K562 (cell line): ENCODE results near the gene BCL10. TPM values are rescaled to one million over a fixed set of nuclear protein-coding genes. Genes with fewer than 3 reads are reported as not detected.

Source experiments
- ARID1B ChIP-seq: fragments of 450-650 bp; IDR thresholded peaks from 2 replicates; pipeline ENCODE4 v1.6.1; 2016; ENCODE audit warnings: antibody characterized with exemption, mild to moderate bottlenecking, inconsistent platforms
- BRD4 ChIP-seq: fragments of 200-600 bp; sonication (generic); IDR thresholded peaks from 2 replicates; pipeline ENCODE4 v1.6.1; 2017; ENCODE audit warnings: inconsistent platforms
- BRF1 ChIP-seq: IDR thresholded peaks from 3 replicates; pipeline ENCODE4 v1.6.1; 2011; ENCODE audit warnings: borderline replicate concordance, mild to moderate bottlenecking; ENCODE audit not compliant: insufficient read length; ENCODE audit errors: extremely low read depth
- CHAMP1 ChIP-seq: fragments of 450-650 bp; IDR thresholded peaks from 2 replicates; pipeline ENCODE4 v1.6.1; 2016; ENCODE audit warnings: mild to moderate bottlenecking
- DPF2 ChIP-seq: fragments of 450-650 bp; IDR thresholded peaks from 2 replicates; pipeline ENCODE4 v1.6.1; 2016
- E2F6 ChIP-seq, 2 experiments: IDR thresholded peaks; 2 replicates each; pipeline ENCODE4 v1.6.1; 2011; ENCODE audit warnings: borderline replicate concordance in 1 of 2, control low read depth in 1 of 2, low read depth in 1 of 2, low read length in 1 of 2, mild to moderate bottlenecking in 1 of 2, mixed read lengths in 1 of 2, moderate library complexity in 1 of 2; ENCODE audit not compliant: insufficient read depth in 1 of 2, insufficient read length in 1 of 2, poor library complexity in 1 of 2, severe bottlenecking in 1 of 2; ENCODE audit errors: extremely low read depth in 1 of 2
- EP300 ChIP-seq: IDR thresholded peaks from 2 replicates; pipeline ENCODE4 v1.6.1; 2012; ENCODE audit warnings: low read length, improper control_type of control experiment
- NR2C2 ChIP-seq, 2 experiments: fragments of 200-800 bp in 1 of 2; sonication (Bioruptor generic) in 1 of 2; sonication (generic) in 1 of 2; formaldehyde crosslinking in 1 of 2; IDR thresholded peaks; 2 replicates each; pipeline versions ENCODE4 v1.6.1 to v1.8.0; 2016 to 2022; ENCODE audit warnings: mild to moderate bottlenecking in 1 of 2, missing compliant biosample characterization in 1 of 2, missing genetic modification characterization in 1 of 2, missing genetic modification reagents in 1 of 2
- NR4A1 ChIP-seq, 2 experiments: fragments of 250-450 bp in 1 of 2; fragments of 450-650 bp in 1 of 2; sonication (Bioruptor Pico) in 1 of 2; IDR thresholded peaks; 2 replicates each; pipeline versions ENCODE4 v1.4.0 to v1.6.1; 2016 to 2020; ENCODE audit warnings: mild to moderate bottlenecking in 2 of 2, missing compliant biosample characterization in 1 of 2, missing genetic modification characterization in 1 of 2, moderate library complexity in 1 of 2
- PRDM10 ChIP-seq: fragments of 450-650 bp; IDR thresholded peaks from 2 replicates; pipeline ENCODE4 v1.6.1; 2018; ENCODE audit not compliant: partially characterized antibody
- TEAD1 ChIP-seq, 2 experiments: fragments of 450-650 bp in 1 of 2; sonication (generic) in 1 of 2; formaldehyde crosslinking; IDR thresholded peaks; 2 replicates each; pipeline versions ENCODE4 v1.4.0 to v1.8.0; 2020 to 2022; ENCODE audit warnings: mild to moderate bottlenecking in 2 of 2, missing genetic modification reagents in 1 of 2
- THRA ChIP-seq: fragments of 450-650 bp; IDR thresholded peaks from 2 replicates; pipeline ENCODE4 v1.6.1; 2017; ENCODE audit warnings: mild to moderate bottlenecking, moderate library complexity
- ZKSCAN1 ChIP-seq: fragments of 150-350 bp; IDR thresholded peaks from 2 replicates; pipeline ENCODE4 v1.6.1; 2016; ENCODE audit warnings: low read depth, low read length
- ZNF133 ChIP-seq: fragments of 250-450 bp; sonication (Bioruptor Pico); IDR thresholded peaks from 2 replicates; pipeline ENCODE4 v1.4.0; 2020; ENCODE audit warnings: mild to moderate bottlenecking
- polyA plus RNA-seq, 8 experiments: library from polyadenylated mRNA; depleted of rRNA in 4 of 8; stranded (reverse) in 5 of 8; unstranded in 3 of 8; fragments of >200 nt; fragmentation: Nextera tagmentation in 2 of 8; fragmentation: Illumina TruSeq in 1 of 8; extraction: Ambion mirVana in 2 of 8; extraction: Trizol in 1 of 8; gene quantifications; 2 replicates each; pipeline versions ENCODE4 v1.2.1 to v1.2.3, GENCODE V29; 2011 to 2014; ENCODE audit warnings: inconsistent platforms in 1 of 8, missing spikeins in 1 of 8
- total RNA-seq, 7 experiments: library from RNA; depleted of rRNA in 6 of 7; stranded (reverse); fragments of >200 nt in 6 of 7; fragmentation: Illumina TruSeq in 2 of 7; extraction: Trizol in 2 of 7; gene quantifications; 2 replicates each; pipeline versions ENCODE4 v1.2.1 to v1.2.3, GENCODE V29; 2011 to 2021; ENCODE audit warnings: low replicate concordance in 1 of 7
- TF ChIP-seq, protein P1 (sequence below): sonication (generic); formaldehyde crosslinking; IDR thresholded peaks from 2 replicates; pipeline ENCODE4 v1.9.0; 2022; ENCODE audit warnings: mild to moderate bottlenecking, missing genetic modification reagents
- TF ChIP-seq, protein P2 (sequence below): fragments of 450-650 bp; formaldehyde crosslinking; IDR thresholded peaks from 2 replicates; pipeline ENCODE4 v1.4.0; 2020; ENCODE audit warnings: mild to moderate bottlenecking, mixed read lengths

Gene BCL10
- total and polyA plus RNA-seq, 9 of the 15 experiments (the other 6 are each of a cell fraction or from before 2014, with no cell fraction given), result 8.0 to 19.4 (median 12.3) TPM

DNA sequence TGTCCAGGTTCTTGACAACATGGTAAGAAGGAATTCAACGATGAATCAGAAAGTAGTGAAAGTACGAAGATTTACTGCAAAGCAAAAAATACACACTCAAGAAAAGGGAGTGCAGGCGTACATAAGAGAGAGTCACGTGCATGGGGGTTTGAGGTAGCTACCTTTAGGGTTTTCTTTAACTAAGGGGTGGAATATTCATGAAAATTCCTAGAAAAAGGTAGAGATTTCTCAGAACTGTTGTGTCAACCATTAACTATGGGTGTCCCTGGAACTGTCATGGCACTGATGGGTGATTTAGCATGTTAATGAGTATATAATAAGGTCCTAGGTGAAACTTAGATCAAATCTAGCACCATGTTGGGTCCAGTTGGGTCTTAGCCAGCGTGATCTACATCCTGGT lies 53.1 kb downstream of the BCL10 start (continued):
- TF ChIP-seq PRDM10, result no peak
- TF ChIP-seq NR2C2 (CRISPR knock-in tag; IDR thresholded peaks at IDR 0.05), result no peak
- no peak for TF ChIP-seq NR2C2 (tag; IDR thresholded peaks at IDR 0.05)
- no peak for TF ChIP-seq CHAMP1
- TF ChIP-seq BRD4, result no peak
- TF ChIP-seq TEAD1 (CRISPR knock-in tag; IDR thresholded peaks at IDR 0.05), result no peak
- TF ChIP-seq BRF1, result no peak
- TF ChIP-seq ZKSCAN1, result no peak
- no peak for TF ChIP-seq ZNF133 (CRISPR knock-in tag)
- TF ChIP-seq DPF2, result no peak
- TF ChIP-seq E2F6 (IDR thresholded peaks at IDR 0.05; ENCODE audit: borderline replicate concordance in 1 of 2, extremely low read depth in 1 of 2, insufficient read depth in 1 of 2, insufficient read length in 1 of 2, low read depth in 1 of 2, low read length in 1 of 2, poor library complexity in 1 of 2, severe bottlenecking in 1 of 2), result no peak
- 0 out of 2 replicates have a peak, but pooled peaks have one; percentile 17 for TF ChIP-seq ARID1B
- TF ChIP-seq, protein P1, sequence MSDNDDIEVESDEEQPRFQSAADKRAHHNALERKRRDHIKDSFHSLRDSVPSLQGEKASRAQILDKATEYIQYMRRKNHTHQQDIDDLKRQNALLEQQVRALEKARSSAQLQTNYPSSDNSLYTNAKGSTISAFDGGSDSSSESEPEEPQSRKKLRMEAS (CRISPR knock-in tag), result no peak
- no peak for TF ChIP-seq THRA
- TF ChIP-seq NR4A1 (CRISPR knock-in tag; IDR thresholded peaks at IDR 0.05), result no peak
- TF ChIP-seq NR4A1 (tag; IDR thresholded peaks at IDR 0.05), result no peak
- no peak for TF ChIP-seq EP300
- TF ChIP-seq, protein P2, sequence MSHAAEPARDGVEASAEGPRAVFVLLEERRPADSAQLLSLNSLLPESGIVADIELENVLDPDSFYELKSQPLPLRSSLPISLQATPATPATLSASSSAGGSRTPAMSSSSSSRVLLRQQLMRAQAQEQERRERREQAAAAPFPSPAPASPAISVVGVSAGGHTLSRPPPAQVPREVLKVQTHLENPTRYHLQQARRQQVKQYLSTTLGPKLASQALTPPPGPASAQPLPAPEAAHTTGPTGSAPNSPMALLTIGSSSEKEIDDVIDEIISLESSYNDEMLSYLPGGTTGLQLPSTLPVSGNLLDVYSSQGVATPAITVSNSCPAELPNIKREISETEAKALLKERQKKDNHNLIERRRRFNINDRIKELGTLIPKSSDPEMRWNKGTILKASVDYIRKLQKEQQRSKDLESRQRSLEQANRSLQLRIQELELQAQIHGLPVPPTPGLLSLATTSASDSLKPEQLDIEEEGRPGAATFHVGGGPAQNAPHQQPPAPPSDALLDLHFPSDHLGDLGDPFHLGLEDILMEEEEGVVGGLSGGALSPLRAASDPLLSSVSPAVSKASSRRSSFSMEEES (CRISPR knock-in tag), result no peak
